ENCODE results near the gene PRKAG2. TPM values are rescaled to one million over a fixed set of nuclear protein-coding genes. Genes with fewer than 3 reads are reported as not detected.

Gene PRKAG2
- total and polyA plus RNA-seq, 2 of the 8 experiments (the other 6 are each of a cell fraction or from before 2014, with no cell fraction given): 7.5 to 18.1 TPM

GRCh38 chr7:151805191-151805590, 71.7 kb downstream of the PRKAG2 start (continued):
- TF ChIP-seq HDAC6 (IDR thresholded peaks at IDR 0.05; ENCODE audit: low read depth, low read length) (no peak), SIN3A (conservative IDR thresholded peaks at IDR 0.05 in 1 of 2, IDR thresholded peaks at IDR 0.05 in 1 of 2; ENCODE audit: low read depth in 1 of 2, low read length in 2 of 2) (no peak), SIRT6 (IDR thresholded peaks at IDR 0.05; ENCODE audit: low read length) (no peak)

All from H1 (cell line).